HPDE6-E6E7 (cell line): ENCODE measurements around the gene ADRA1B.

Experiments
- DNase-seq: peaks from one replicate; pipeline ENCODE4 v3.0.0; 2011; ENCODE audit warnings: missing footprints; ENCODE audit errors: extremely low spot score

ADRA1B gene

DNA sequence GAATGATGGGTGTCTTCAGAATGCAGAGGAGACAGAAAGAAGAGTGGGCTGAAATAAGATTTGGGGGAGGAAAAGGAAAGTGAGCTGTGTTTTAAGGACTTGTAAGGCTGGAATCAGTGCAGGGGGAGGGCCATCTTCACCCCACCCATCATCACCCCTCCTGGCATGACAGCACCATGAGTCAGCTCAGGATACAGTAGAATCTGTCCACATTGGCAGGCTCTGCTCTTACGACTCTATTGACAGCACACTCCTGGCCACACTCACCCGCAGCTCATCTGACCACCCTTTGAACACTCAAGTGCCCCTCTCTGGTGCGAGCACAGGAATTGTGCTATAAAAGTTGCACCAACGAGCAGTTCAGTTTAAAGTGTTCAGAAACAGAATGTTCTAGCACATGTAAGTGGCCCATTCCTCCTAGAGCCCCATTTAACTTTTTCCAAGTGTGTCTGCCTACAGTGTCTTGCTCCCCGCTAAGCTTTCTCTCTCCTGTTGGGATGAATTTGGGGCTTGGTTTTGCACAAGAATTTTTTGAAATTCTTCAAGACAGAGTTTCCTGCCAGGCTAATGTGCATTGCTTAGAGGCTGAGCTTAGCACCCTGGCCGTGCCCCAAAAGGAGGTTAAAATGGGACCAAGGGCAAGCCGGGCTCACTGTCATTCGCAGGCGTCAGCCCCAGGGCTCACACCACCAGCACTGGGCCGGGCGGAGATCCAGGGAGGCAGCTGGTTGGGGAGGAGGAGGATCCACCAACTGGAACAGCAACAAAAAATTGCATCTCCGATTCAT is 12.0 kb downstream of the ADRA1B start:
- peak; percentile 90 for DNase-seq

DNA sequence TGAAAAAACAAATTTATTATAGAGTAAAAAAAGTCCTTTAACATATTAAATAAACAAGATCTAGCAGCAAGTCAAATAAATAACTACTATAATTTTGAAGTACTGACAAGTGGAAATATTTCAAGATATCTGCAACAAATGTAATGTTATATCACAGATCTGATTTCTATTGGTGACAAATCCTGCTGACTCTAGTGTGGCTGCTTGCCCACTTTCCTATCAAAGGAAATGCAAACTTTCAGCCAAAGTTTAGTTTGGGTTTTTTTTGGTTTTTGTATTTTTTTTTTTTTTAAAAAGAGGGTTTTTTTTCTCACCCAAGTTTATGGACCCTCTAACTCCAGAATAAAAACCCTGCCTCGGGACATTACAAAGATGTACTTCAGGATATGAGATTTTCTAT is 12.9 kb downstream of the ADRA1B start:
- no peak for DNase-seq

DNA sequence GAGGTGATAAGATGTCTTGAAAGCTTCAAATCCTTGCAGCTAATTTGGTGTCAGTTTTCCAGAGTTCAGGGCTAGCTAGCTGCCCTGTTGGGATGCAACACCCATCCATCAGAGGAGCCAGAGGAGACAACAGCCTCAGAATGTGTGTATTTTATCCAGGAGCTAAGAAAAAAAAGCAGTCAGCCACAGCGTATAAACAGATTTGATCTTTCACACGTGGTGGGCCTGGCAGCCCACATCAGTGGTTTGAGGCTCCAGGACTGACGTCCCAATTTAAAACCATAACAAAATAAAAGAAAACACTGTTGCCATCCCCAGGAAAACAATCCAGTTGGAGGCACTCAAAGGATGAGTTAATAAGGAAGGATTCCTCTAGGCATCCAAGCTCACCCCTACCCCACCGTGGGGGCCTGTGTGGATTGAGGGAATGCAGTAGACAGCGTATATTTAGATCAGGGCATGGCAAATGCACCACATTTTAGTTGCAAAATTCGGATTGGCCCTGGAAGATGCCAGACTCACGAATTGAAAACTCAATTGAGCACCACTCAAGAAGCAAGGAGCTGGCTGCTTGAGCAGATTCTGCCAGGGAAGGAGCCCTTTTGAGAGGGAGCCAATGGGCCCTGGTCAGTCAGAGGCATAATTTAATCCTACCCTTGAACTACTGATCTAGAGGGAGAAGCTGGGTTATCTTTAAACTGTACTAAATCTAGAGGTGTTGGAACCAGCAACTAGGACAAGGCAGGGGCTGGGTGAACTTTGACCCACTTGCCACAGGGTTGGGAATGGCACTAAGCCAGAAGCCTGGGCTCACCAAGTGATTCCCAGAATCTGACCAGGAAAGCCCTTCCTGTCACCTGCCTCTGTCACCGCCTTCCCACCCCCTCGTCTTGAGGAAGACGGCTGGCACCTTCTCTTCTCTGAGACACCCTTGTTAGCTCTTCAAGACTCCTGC is 17.5 kb downstream of the ADRA1B start:
- DNase-seq = no peak

DNA sequence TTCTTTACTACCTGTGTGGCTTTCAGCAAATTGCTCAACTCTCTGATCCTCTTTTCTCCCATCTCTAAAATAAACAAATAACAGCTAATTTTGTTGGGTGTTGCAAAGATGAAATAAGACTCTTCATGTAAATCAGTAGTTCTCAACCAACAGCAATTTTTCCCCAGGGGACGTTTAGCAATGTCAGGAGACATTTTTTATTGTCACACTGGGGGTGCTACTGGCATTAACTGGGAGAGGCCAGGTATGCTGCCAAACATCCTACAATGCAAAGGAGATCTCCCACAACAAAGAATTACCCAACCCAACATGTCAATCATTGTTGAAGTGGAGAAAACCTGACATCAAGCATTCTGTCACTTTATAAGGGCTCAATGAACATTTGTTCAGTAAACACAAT is 19.7 kb downstream of the ADRA1B start:
- no peak for DNase-seq

DNA sequence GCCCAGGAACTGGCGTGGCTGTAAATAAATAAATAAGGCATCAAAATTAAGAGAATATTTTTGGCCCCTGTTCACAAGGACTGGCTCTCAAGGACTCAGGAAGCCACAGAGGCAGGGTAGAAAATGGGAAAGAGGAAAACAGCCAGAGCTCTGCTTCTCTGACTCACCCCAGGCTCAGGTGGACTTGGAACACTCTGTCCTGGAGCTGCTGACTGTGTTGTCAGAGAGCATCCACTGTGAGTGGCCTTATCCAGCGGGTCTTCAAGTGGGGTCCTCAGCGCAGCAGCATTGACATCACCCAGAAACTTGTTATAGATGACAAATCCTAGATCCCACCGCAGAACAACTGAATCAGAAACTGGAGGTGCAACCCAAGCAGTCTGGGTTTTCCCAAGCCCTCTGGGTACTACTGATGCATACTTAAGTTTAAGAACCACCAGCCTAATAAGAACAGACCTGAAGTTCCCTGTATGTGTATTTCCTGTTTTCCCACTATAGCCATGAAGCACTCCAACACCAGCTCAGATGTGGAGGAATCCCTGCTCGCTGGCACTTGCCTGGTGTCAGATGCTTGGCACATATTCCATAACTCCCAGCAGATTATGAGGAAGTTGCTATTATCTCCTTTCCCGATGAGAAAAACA is 20.5 kb downstream of the ADRA1B start:
- DNase-seq = peak; percentile 67

DNA sequence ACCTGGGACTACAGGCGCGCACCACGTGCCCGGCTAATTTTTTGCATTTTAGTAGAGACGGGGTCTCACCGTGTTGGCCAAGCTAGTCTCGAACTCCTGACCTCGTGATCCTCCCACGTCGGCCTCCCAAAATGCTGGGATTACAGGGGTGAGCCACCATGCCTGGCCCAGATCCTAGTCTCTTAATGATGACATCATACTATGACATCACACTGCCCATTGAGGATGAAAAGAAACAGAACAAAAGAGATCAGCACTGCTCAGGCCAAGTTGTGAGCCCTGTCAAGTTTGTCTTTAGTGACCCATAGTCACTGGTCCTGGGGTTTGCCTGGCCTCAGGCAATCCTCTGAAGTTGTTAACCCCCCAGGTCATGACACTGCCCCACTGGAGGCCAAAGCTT is 21.3 kb downstream of the ADRA1B start:
- no peak for DNase-seq

DNA sequence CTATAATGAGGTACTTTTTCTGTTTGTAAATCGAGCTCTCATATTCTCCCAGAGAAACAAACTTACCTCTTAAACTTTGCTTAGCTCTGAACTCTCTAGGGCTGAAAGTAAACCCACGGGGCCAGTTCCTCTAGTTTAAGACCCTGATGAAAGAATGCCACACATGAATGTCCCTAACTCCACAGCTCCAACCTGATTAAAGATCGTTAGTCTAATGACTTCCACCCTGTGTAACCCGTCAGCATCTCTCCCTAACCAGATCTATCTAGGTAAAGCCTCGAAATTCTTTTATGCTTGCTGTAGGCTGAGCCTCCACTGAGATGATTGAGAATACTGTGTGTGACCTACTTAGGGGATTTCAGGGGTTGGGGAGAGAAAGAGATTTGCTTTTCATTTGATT is 27.0 kb downstream of the ADRA1B start:
- DNase-seq = no peak

DNA sequence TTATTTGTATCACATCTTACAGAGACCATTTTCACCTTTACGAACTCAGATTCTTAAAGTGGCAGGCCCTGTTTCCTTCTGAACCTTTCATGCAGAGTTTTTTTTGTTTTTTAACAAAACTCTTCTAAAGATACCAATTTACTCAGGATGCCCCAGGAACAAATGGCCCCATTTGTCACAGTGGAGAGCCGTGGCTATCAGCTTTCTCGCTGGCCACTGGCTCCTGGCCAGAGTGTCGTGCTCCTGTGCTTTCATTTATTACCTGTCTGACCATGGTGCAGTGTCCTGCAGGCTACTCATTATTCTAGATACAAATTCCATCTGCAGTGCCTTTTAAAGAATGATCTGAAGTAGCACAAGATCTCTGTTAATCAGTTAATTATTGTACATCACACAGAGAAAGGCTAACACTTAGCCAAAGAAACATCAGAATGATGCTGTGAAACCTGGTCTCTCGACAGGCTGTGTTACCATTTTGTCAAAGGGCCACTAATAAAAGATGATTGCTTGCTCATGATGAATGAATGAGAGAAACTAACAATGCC is 27.8 kb downstream of the ADRA1B start:
- DNase-seq = no peak

DNA sequence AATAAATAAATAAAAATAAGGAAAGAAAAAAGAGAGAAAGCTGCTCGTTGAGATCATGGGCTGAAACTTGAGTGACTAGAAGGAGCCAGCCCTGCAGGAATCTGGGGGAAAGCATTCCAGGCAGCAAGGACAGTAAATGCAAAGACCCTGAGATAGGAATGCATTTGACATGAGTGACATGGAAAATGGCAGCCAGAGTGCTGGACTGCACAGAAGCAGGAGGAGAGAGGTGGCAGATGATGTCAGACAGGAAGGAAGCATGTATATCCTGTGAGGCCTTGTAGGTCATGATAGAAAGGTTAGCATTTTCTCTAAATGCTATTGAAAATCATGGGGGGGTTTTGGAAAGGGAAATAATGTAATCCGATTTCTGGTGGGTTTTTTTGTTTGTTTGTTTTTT is 29.1 kb downstream of the ADRA1B start:
- DNase-seq = no peak

DNA sequence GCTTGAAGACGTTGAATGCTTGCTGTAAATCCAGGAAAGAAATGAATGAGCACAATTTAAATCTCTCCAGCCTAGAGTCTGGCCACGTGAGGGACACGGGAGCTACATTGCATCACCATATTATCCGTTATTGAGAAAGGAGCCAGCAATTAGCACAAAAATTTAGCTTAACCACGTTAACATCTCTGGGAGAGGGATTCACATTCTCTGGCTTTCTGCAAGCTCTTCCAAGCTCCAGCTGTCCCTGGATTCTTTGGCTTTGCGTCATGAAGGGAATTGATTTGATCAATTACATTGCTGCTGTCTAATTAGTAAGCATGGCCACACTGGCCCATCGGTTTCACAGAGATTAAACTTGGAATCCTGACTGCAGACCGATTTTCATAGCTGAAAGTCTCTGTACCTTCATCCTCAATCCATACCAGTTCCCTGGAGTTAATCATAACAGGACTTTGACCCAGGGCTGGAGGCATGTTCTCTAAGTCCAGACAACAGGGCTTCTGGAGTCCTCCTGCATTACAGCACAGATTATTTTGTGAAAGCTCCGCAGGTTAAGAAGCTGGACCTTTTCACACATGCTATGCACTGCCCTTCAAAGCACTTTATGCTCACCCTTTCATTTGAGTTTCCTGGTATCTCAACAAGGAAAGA is 31.6 kb downstream of the ADRA1B start:
- no peak for DNase-seq

DNA sequence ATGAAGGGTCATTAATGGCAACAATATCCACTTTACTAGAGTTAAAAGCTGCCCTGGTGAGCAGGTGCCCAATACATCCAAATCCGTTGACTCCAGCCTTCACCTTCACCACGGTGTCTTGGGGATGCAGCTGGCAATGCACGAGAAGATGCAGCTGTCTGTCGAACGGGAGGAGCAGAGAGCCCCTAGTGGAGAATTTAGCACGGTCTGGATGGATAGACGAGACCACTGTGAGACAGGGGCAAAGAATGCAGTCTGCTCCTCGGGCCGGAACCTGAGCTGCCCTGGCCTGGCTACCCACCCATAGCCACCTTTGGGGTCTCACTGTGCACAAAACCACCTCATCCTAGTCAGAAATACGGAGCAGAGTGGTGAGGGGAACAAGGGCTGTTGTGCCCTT is 35.1 kb downstream of the ADRA1B start:
- DNase-seq = no peak

DNA sequence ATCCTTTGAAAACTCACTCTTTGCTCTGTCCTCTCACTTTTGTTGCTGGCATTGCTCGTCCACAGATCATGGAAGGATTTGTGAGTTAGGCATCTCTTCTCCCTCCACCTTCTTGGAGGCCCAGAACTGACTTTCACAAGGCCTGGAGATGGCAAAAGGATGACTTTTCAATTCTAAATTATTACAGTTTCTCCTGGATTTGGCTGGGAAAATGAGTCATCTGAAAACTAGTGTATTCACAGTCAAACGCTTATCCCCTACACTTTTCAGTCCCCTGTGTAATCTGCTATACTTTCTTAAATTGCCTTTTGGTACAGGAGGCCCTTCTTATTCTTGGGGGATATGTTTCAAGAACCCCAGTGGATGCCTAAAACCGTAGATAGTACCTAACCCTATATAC is 35.6 kb downstream of the ADRA1B start:
- no peak for DNase-seq

DNA sequence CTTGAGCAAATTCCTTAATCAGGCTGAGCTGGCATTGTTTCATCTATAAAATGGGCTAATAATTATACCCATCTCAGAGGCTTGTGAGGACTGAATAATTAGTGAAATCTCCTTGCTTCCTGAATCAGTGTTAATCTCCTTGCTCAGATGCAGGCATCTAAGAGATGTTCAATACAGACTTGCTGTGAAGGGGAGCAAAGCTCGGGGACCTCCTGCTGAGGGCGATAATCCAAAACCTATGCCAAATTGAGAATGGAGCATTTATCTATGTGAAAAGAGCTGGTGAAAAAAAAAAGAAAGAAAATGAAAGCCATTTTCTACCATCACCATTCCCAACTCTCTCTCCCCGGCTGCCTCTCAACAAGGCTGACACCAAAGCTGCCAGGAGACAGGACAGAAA is 37.3 kb downstream of the ADRA1B start:
- no peak for DNase-seq

DNA sequence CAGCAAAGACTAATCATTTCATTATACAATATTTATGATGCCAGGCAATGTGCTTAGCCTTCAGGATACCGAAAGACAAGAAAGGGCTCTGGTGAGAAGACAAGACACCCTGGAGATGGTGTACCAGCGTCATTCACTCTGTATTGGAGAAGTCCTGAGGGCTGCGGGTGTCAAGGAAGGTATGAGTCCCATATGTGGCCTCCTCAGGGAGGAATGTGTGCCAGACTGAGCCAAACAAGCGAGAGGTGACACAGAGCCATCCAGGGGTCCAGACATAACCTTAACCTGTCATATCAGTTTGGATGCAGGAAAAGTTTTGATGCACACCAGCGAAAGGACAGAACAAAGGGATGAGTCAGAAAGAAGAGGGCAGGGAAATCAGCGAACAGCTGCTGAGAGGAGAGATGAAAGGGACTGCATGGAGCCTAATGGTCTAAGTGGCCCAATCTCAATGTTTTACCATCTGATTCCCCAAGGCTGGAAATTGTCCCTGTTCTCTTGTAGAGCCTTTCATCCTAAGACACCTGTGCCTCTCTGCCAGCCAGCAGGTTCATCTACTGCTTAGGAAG is 38.9 kb downstream of the ADRA1B start:
- DNase-seq = no peak

DNA sequence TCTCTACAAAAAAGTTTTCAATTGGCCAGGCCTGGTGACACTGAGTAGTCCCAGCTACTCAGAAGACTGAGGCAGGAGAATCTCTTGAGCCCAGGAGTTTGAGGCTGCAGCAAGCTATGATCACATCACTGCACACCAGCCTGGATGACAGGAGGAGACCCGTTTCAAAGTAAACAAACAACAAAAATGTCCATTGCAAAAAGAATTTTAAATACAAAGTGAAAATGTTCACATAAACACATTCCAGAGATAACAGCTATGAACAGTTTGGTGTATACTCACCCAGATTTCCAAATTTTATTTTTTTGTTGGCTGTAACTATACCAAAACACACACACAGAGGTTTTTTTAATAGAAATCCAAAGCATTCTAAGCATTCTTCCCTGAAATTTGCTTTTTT is 39.8 kb downstream of the ADRA1B start:
- DNase-seq = no peak

DNA sequence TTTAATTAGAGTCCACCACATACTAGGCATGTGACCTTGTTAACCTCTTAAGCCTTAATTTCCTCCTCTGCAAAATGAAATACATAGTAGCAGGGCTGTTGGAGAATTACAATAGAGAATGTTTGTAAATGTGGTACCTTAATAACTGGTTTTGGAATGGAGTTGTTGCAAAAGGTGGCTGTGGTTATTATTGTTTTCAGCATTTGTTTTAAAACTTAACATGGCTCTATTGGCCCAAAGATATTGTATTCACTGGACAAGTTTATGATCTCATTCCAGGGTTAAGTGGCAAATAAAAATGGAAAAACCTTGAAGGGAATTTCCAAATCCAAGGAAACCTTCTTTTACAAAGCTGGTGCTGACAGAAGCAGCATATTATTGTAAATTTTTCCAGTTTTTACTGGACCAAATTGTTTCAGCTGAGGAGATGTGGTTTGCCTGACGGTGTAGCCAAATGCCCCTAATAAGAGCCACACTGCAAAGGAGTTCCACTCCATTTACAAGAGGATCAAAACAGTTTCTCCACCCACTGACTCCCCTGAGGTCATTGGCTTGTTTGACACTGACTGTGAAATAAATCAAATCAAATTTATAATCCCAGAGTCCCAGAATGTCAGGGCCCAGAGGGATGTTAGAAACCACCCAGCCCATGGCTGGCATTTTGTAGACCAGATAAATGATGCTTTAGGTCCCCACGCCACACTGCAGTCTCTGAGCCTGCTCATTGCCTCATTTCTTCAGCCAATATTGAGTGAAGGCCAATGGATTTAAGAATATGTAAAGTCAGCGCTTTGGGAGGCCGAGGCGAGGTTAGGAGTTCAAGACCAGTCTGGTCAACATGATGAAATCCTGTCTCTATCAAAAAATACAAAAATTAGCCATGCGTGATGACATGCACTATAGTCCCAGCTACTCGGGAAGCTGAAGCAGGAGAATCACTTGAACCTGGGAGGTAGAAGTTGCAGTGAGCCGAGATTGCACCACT is 45.2 kb downstream of the ADRA1B start:
- DNase-seq = no peak

DNA sequence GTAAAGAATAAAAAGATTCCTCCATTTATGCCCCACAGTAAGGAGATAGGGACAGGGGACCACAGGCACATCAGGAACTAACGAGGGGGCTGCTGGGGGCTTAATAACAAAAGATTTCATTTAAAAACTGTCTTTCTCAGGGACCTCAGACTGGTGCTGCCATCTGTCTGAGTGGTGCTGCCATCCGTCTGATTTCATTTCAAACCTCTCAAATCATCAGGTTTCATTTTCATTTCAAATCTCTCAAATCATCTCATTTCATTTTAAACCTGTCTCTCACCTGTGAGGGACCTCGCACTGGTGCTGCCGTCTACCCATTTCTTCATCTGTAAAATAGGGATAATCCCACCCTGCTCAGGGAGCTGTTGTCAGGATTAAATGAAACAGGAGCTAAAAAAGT is 45.9 kb downstream of the ADRA1B start:
- DNase-seq = no peak

DNA sequence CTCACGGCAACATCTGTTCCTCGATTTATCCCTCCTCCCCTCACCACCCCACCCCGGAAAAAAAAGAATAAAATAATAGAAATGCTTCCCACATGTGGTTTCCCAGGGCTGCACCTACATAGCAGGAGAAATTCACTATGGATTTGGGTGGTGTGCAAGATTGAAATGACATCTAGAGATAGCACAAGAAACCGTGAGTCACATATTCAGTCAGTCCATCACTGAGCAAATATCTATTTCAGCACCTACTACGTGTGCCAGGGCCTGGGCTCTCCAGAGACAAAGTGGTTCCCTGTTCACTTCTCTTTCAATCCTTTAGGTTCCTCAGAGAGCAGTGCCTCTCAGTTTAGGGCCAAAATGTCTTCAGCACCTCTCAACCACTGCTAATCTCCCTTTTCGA is 47.7 kb downstream of the ADRA1B start:
- no peak for DNase-seq

DNA sequence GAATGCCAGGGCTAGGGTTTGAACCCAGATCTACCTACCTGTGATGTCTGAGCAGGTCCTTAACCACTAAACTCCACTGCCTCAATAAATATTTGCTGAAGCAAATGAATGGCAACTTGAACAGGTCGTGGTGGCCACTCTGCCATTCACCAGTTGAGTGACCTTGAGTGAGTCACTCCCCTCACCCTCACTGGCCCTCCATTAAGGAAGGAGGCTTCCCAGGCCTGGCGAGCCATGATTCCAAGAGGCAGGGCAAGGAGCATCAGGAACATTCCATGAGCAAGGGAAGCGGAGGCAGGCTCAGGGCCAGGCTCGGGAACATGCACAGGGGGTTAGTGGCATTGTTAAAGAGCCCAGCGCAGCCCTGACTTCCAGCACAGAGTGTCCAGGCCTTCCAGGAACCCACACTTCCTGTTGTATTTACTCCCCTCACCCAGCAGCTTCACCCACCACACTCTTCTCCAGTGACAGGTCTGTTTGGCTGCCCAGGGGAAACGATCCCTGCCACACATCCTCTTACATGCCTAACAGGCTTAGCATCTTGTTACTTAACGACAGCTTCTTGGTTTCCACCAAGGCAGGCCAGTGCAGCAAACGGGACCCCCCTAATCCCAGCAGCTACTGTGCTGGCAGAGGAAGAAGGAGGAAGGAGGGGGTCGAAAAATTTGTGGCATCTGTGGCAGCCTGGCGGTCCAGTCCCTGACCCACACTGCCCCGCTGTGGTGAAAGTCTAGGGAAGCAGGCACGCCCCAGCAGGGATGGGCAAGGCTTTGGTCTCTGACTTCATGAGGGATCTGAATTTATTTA is 49.0 kb downstream of the ADRA1B start:
- DNase-seq = peak; percentile 54
